B cell (primary cell): ENCODE measurements around the gene CDH1. TPM values are rescaled to one million over a fixed set of nuclear protein-coding genes. Genes with fewer than 3 reads are reported as not detected.

ENCODE experiments used
- ATAC-seq: fragments of 200-7000 bp; cut with Tn5 transposase; one replicate; pipeline ENCODE4 v1.10.0; 2021; ENCODE audit warnings: low read depth, mild to moderate bottlenecking, moderate number of reproducible peaks, moderate library complexity
- CTCF ChIA-PET: fragments of 350-600 bp; sonication (Branson Sonifier 250); formaldehyde crosslinking; loops from one replicate; lab custom pipeline; 2021; ENCODE audit warnings: antibody characterized with exemption, inconsistent platforms; lab: Charles Lee
- POLR2A ChIA-PET: fragments of 350-600 bp; sonication (Branson Sonifier 250); formaldehyde crosslinking; loops from one replicate; lab custom pipeline; 2021; ENCODE audit warnings: antibody characterized with exemption; lab: Charles Lee
- DNase-seq: peaks from one replicate; pipeline ENCODE4 v3.0.0; 2013
- H2AFZ ChIP-seq: 2 replicates; pipeline ENCODE4 v1.6.1; 2012; ENCODE audit warnings: mild to moderate bottlenecking, low read depth, low read length; ENCODE audit not compliant: insufficient read depth, poor library complexity, severe bottlenecking
- H3K27ac ChIP-seq, 2 donors: 1 replicate in 1 of 2; 2 replicates in 1 of 2; pipeline ENCODE4 v1.5.1; 2012 to 2013; ENCODE audit warnings: low read length in 2 of 2, mild to moderate bottlenecking in 2 of 2, moderate library complexity in 1 of 2
- H3K27me3 ChIP-seq, 4 experiments: fragments of 200-600 bp in 1 of 4; sonication (generic) in 1 of 4; replicated peaks in 1 of 4; 1 replicate in 2 of 4; 2 replicates in 2 of 4; pipeline versions ENCODE4 v1.6.1 to v1.7.0; 2013 to 2016; ENCODE audit warnings: low read length in 3 of 4, mild to moderate bottlenecking in 2 of 4, mixed read lengths in 1 of 4, moderate library complexity in 1 of 4; ENCODE audit not compliant: insufficient read depth in 4 of 4, control insufficient read depth in 3 of 4; ENCODE audit errors: control extremely low read depth in 1 of 4
- H3K36me3 ChIP-seq, 2 experiments: replicated peaks in 1 of 2; 1 replicate in 1 of 2; 2 replicates in 1 of 2; pipeline versions ENCODE4 v1.6.1 to v1.7.1; 2013; ENCODE audit warnings: low read length in 1 of 2; ENCODE audit not compliant: insufficient read depth in 2 of 2, control insufficient read depth in 1 of 2; ENCODE audit errors: control extremely low read depth in 1 of 2, extremely low read depth in 1 of 2
- H3K4me1 ChIP-seq, 2 donors: fragments of 200-600 bp in 1 of 2; sonication (generic) in 1 of 2; 1 replicate in 1 of 2; 2 replicates in 1 of 2; pipeline versions ENCODE4 v1.5.1 to v1.6.1; 2013 to 2017; ENCODE audit warnings: low read length in 2 of 2; ENCODE audit not compliant: control insufficient read depth in 2 of 2, insufficient read depth in 2 of 2
- H3K4me2 ChIP-seq: replicated peaks from 2 replicates; pipeline ENCODE3; 2012; ENCODE audit warnings: mild to moderate bottlenecking, low read depth, low read length; ENCODE audit not compliant: poor library complexity, severe bottlenecking
- H3K4me3 ChIP-seq, 5 experiments: fragments of 200-600 bp in 1 of 5; sonication (generic) in 1 of 5; 1 replicate in 3 of 5; 2 replicates in 2 of 5; pipeline versions ENCODE4 v1.5.1 to v1.7.0; 2011 to 2016; ENCODE audit warnings: low read length in 4 of 5, mild to moderate bottlenecking in 4 of 5, low read depth in 2 of 5, control low read depth in 1 of 5, moderate library complexity in 1 of 5; ENCODE audit not compliant: insufficient read depth in 1 of 5; ENCODE audit errors: control extremely low read depth in 1 of 5, extremely low read depth in 1 of 5
- H3K79me2 ChIP-seq: fragments of 200-600 bp; sonication (generic); one replicate; pipeline ENCODE4 v1.6.0; 2016; ENCODE audit warnings: low read length; ENCODE audit not compliant: control insufficient read depth, insufficient read depth
- H3K9ac ChIP-seq: fragments of 200-600 bp; sonication (generic); 2 replicates; pipeline ENCODE4 v1.6.1; 2017; ENCODE audit warnings: mild to moderate bottlenecking, low read length, moderate library complexity
- H3K9me3 ChIP-seq, 3 donors: one replicate each; pipeline versions ENCODE4 v1.6.1 to v1.7.1; 2013; ENCODE audit warnings: low read length in 2 of 3; ENCODE audit not compliant: control insufficient read depth in 2 of 3, insufficient read depth in 1 of 3; ENCODE audit errors: control extremely low read depth in 1 of 3
- H4K20me1 ChIP-seq: 2 replicates; pipeline ENCODE4 v1.6.0; 2012; ENCODE audit warnings: mild to moderate bottlenecking, low read length; ENCODE audit not compliant: insufficient read depth, control insufficient read depth, poor library complexity, severe bottlenecking
- H3K27ac Mint-ChIP-seq: one replicate; pipeline ENCODE4 v1.8.0; 2021; ENCODE audit warnings: mixed read lengths
- H3K27me3 Mint-ChIP-seq: one replicate; pipeline ENCODE4 v1.8.0; 2021; ENCODE audit warnings: mixed read lengths
- H3K4me1 Mint-ChIP-seq: one replicate; pipeline ENCODE4 v1.8.0; 2021; ENCODE audit warnings: mixed read lengths
- H3K4me3 Mint-ChIP-seq: one replicate; pipeline ENCODE4 v1.8.0; 2021; ENCODE audit warnings: mixed read lengths
- H3K9me3 Mint-ChIP-seq: one replicate; pipeline ENCODE4 v1.8.0; 2022; ENCODE audit warnings: mixed read lengths; ENCODE audit not compliant: insufficient read depth
- EZH2 ChIP-seq: IDR thresholded peaks from 2 replicates; pipeline ENCODE4 v1.6.1; 2012; ENCODE audit warnings: borderline replicate concordance, low read depth, mild to moderate bottlenecking, moderate library complexity, low read length; ENCODE audit not compliant: insufficient read depth, poor library complexity, severe bottlenecking
- WGBS: methylation state at CpG from one replicate; pipeline ENCODE4 v1.1.5; 2013; ENCODE audit warnings: missing lambda C conversion rate; ENCODE audit not compliant: insufficient coverage; 5-methylcytosine and 5-hydroxymethylcytosine counted together
- intact Hi-C: fragments of 100-400 bp; cut with micrococcal nuclease; formaldehyde crosslinking; loops from one replicate; pipeline ENCODE4 v1.10.0; 2022
- polyA plus RNA-seq: library from polyadenylated mRNA; depleted of rRNA; stranded (reverse); fragments of >200 nt; gene quantifications from 2 replicates; pipeline ENCODE4 v1.2.3, GENCODE V29; 2012
- total RNA-seq, 2 donors: library from RNA; stranded (reverse); fragments of 120-200 nt in 1 of 2; gene quantifications; 1 replicate in 1 of 2; 2 replicates in 1 of 2; pipeline versions ENCODE4 v1.2.3 to v1.2.4, GENCODE V29; 2013 to 2022
- TF ChIP-seq, protein P1 (sequence below): fragments of 200-600 bp; IDR thresholded peaks from one replicate; pipeline ENCODE4 v1.8.0; 2022; ENCODE audit warnings: antibody characterized with exemption, mild to moderate bottlenecking

CDH1 gene
- total and polyA plus RNA-seq, 2 donors (not counting 1 experiment from before 2014, with no cell fraction given): 2.0 TPM; not detected in 1

DNA sequence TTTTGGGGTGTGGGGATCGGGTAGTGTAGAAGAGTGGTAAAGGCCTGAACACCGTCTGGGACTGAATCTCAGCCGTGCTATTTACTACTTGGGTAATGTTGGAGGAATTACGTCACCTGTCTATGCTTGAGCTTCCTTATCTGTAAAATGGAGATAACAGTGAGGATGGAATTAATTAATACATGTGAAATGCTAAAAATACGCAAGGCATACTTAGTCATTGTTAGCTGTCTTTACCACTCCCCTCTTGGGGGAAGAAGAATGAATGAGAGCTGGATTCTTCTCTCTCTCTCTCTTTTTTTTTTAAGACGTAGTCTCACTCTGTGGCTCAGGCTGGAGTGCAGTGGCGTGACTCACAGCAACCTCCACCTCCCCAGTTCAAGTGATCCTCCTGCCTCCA lies 65.1 kb downstream of the CDH1 start:
- CTCF ChIA-PET: interaction anchor here (0.6 to 6.1 kb wide), 2 partner anchors 271 to 273 kb away, joined by 3 to 47 read pairs; no protein-coding TSS in a partner anchor
- Histone ChIP-seq H3K9me3 (no peaks in the 10 kb centered on the region), H3K4me1 (no peaks in the 10 kb centered on the region), H3K79me2 (no peaks in the 10 kb centered on the region), H3K27ac (no peak overlapping the region), H2AFZ (no peak overlapping the region), H3K27me3 (no peaks in the 10 kb centered on the region), H3K4me2 (no peak overlapping the region), H3K4me3 (no peak overlapping the region), H3K9ac (no peak overlapping the region), H4K20me1 (no peaks in the 10 kb centered on the region), H3K36me3 (no peaks in the 10 kb centered on the region)
- WGBS: 100% methylated on average over 3 of the region's 7 CpGs
- POLR2A ChIA-PET: no interaction called here
- TF ChIP-seq, protein P1, sequence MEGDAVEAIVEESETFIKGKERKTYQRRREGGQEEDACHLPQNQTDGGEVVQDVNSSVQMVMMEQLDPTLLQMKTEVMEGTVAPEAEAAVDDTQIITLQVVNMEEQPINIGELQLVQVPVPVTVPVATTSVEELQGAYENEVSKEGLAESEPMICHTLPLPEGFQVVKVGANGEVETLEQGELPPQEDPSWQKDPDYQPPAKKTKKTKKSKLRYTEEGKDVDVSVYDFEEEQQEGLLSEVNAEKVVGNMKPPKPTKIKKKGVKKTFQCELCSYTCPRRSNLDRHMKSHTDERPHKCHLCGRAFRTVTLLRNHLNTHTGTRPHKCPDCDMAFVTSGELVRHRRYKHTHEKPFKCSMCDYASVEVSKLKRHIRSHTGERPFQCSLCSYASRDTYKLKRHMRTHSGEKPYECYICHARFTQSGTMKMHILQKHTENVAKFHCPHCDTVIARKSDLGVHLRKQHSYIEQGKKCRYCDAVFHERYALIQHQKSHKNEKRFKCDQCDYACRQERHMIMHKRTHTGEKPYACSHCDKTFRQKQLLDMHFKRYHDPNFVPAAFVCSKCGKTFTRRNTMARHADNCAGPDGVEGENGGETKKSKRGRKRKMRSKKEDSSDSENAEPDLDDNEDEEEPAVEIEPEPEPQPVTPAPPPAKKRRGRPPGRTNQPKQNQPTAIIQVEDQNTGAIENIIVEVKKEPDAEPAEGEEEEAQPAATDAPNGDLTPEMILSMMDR: no peak
- no peak for TF ChIP-seq EZH2
- no peak overlapping the region for H3K4me3 Mint-ChIP-seq
- H3K4me1 Mint-ChIP-seq: peaks cover 3% of the 10 kb centered on the region
- H3K27me3 Mint-ChIP-seq: peaks cover 5% of the 10 kb centered on the region
- H3K9me3 Mint-ChIP-seq: no peaks in the 10 kb centered on the region
- ATAC-seq (no peak), DNase-seq (no peak)
- intact Hi-C loops: loop anchor here (5.0 kb wide), 1 partner anchor 35 kb away; no protein-coding TSS in a partner anchor
- no peak overlapping the region for H3K27ac Mint-ChIP-seq

DNA sequence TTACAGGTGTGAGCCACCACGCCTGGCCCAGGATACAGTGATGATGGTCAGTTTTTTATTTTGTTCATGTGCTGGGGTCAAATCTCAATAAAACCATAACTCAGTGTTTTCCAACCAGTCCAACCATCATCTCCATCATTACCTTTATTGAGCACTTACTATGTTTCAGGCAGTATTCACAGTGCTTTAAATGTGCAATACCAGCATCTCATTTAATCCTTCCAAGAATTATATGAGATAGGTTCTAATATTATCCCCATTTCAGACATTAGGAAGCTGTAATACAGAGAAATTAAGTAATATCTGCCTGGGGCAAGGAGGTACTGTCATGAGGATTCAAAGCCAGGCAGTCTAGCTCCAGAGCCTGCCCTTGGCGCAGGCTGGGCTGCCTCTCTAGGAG lies 69.3 kb downstream of the CDH1 start:
- H3K27me3 Mint-ChIP-seq: peaks cover 15% of the 10 kb centered on the region
- TF ChIP-seq, protein P1: no peak
- TF ChIP-seq EZH2: no peak
- peaks cover 0 to 7% (median 2%) of the 10 kb centered on the region in 4 experiments for H3K27me3 ChIP-seq
- intact Hi-C loops: no loop called here
- no peak overlapping the region for H3K4me3 ChIP-seq
- ATAC-seq: no peak
- no peaks in the 10 kb centered on the region for H4K20me1 ChIP-seq
- H3K27ac ChIP-seq: no peak overlapping the region
- H3K27ac Mint-ChIP-seq: no peak overlapping the region
- DNase-seq: no peak
- no peaks in the 10 kb centered on the region for H3K4me1 ChIP-seq
- no peaks in the 10 kb centered on the region for H3K4me1 Mint-ChIP-seq
- no peak overlapping the region for H3K4me3 Mint-ChIP-seq
- 94% methylated on average over 1 of the region's 2 CpGs for WGBS
- ChIA-PET CTCF (interaction anchor here (1.2 to 2.0 kb wide), 3 partner anchors 100 to 278 kb away, joined by 3 to 5 read pairs (median 4); no protein-coding TSS in a partner anchor), POLR2A (no interaction called here)
- no peaks in the 10 kb centered on the region for H3K36me3 ChIP-seq
- H3K9me3 ChIP-seq: no peaks in the 10 kb centered on the region
- no peak overlapping the region for H3K9ac ChIP-seq
- no peaks in the 10 kb centered on the region for H3K9me3 Mint-ChIP-seq
- no peak overlapping the region for H3K4me2 ChIP-seq
- no peaks in the 10 kb centered on the region for H3K79me2 ChIP-seq
- H2AFZ ChIP-seq: no peak overlapping the region
